Limb (tissue), 2 donors: ENCODE data around the gene SAXO2.
A peak's percentile ranks its signal among the peaks of the same experiment; 100 is the strongest.
"Not testable (repeated sequence)": the region's sequence is repeated elsewhere in the genome, so short reads cannot be mapped to it uniquely, and the experiment has no call there.

Source experiments
- DNase-seq, 2 donors: peaks; one replicate each; pipeline ENCODE4 v3.0.0-alpha.2; 2016; ENCODE audit errors: extremely low spot score in 2 of 2

Gene SAXO2

DNA sequence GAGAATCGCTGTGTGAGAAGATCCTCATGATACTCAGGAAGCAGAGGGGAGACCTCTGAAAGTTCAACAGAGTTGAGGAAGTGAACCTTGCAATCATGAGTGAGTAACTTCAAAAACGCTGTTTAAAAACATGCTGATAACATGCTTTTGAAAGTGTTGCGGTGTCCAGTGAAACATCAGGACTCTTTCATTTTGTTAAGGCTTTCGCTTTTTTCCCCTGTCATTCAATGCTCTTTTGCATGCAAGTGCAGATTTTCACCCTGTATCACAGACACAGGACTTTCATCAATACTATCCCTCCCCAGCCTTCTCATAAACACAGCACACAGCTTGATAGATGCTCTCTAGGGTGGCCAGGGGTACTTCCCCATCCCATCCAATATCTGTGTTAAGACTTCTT, 23.9 kb downstream of the SAXO2 start:
- not testable (repeated sequence) for DNase-seq

- not testable (repeated sequence) for DNase-seq
These were observed 25.6 kb downstream of the SAXO2 start for GRCh38 chr15:82288202-82288601.

- no peak for DNase-seq
These were observed 29.7 kb downstream of the SAXO2 start for GRCh38 chr15:82292271-82292670.

- no peak for DNase-seq
These were observed 31.6 kb downstream of the SAXO2 start for GRCh38 chr15:82294061-82294690.

GRCh38 chr15:82297546-82297945, 34.9 kb downstream of the SAXO2 start:
- no peak for DNase-seq

DNA sequence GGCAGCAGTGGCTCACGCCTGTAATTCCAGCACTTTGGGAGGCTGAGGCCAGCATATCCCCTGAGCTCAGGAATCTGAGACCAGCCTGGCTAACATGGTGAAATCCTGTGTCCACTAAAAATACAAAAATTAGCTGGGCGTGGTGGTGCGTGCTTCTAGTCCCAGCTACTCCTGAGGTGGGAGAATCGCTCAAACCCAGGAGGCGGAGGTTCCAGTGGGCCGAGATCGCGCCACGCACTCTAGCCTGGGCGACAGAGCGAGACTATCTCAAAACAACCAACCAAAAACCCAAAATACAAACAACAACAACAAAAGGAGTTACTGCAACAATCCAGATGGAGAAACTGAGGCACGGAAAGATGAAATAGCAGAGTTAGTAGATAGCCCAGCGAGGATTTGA, 35.4 kb downstream of the SAXO2 start:
- no peak for DNase-seq

GRCh38 chr15:82298520-82298919, 35.9 kb downstream of the SAXO2 start:
- DNase-seq: peak in 1 of 2 donors; percentile 62

DNA sequence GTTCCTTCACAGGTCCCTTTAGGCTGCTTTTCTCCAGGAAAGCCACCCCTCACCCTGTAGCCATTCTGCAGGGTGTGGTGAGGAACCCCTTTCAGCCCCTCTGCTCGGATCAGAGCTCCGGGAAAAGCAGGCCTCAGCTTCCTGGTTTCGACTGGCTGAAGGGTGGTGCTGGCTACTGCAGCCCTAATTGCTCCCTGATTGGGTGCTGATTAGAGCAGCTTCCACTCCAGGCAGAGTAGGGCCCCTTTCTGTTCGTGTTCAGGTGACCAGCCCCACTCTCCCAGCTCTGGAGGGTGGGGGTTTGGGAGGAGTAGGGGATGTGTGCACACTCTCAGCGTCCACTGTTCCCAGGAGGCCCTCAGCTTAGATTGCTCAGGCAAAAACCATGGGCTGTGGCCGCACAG, 36.9 kb downstream of the SAXO2 start:
- not testable (repeated sequence) for DNase-seq

GRCh38 chr15:82300326-82300725, 37.7 kb downstream of the SAXO2 start:
- DNase-seq: not testable (repeated sequence)

- no peak for DNase-seq
These were observed 38.3 kb downstream of the SAXO2 start for GRCh38 chr15:82300883-82301282.

DNA sequence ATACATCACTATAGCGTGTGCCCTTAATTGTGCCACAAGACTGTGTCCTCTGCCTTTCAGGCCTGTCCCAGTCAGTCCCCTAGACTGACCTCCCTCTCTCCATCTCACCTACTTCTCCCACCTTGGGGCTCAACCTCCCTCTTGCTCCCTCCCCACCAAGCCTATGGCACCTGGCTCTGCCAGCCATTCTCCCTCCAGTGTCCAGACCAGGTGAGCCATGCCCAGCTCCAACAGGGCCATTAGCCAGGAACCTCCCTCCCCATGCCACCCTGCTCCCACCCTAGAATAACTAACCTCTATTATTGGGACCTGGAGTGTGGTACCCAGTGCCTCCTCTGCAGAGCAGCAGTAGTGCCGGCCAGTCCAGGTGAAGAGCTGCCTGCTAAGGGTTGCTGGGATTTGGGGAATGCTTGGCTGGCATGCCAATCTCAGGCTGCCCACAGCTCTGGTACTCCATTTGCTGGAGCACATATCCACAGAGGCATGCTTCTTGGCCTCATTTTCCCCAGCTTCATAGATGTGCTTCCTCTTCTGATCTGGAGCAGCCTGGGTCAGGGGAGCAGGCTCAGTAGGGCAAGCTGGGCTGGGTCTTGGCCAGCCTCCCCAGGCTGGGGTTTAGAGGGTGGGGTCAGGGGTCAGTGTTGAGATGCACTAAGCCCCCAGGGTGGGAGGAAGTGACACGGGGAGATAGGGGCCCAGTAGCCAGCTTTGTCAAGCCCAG, 38.8 kb downstream of the SAXO2 start:
- DNase-seq: no peak

DNA sequence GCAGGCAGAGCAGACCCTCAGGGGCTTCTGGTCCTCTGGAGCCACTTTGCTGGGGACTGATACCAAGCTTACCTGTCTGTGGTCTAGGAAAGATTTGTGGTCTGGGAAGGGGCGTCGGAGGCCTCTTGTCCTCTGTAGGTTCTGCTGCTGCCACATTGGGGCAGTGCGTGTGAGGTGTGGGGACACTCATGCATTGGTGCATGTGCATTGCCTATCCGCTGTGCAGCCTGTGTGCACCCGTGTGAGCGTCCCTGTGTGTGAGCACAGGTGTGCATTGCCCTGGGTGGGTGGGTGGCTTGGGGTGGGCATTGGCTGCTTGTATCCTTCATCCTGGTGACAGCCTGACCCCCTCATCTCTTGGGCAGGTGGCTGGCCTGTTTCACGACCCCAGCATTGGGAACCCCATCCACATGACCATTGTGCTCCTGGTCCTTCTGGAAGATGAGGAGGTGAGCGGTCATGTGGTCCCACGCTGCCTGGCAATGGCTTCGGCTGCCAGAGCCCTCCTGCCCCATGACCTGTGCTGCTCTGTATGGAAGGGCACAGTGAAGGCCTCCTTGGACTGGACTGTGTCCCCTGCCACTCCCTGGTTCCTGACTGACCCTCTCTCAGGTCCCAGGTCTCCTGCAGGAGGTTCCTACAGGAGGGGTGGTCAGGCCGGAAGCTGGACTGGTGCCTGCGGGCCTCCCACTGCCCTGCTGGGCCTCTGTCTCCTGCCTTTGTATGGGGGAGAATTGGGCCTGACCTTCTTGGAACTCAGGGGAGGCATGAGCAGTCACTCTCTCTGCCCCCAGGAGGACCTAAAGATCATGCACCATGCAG, 41.5 kb downstream of the SAXO2 start:
- DNase-seq: no peak

DNA sequence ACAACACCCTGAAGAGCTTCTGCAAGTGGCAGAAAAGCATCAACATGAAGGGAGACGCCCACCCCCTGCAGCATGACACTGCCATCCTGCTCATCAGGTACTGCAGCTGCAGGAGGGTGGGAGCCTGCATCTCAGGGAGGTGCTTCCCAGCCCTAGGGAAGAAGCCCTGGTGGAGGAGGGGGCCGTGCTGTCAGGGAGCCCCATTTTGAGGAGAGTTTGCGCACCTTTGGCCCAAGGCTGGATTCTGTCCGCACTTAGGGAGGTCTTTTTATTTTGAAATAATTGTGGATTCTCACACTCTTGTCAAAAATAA, 42.1 kb downstream of the SAXO2 start:
- DNase-seq: no peak

DNA sequence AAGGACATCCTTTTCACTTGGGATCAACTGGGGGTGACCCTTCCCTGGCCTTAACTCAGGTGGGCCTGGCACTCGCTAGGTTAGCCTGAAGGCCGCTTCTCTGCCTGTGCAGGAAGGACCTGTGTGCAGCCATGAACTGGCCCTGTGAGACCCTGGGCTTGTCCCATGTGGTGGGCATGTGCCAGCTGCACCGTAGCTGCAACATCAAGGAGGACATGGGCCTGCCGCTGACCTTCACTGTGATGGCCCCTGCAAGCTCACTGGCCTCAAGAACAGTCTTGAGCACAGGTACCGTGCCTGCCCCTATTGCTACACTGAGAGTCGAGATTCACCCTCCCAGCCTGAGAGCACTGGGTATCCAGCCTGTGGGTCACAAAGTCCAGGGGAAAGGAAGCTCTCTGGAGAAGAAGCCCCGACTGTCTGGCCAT, 43.0 kb downstream of the SAXO2 start:
- DNase-seq: no peak

DNA sequence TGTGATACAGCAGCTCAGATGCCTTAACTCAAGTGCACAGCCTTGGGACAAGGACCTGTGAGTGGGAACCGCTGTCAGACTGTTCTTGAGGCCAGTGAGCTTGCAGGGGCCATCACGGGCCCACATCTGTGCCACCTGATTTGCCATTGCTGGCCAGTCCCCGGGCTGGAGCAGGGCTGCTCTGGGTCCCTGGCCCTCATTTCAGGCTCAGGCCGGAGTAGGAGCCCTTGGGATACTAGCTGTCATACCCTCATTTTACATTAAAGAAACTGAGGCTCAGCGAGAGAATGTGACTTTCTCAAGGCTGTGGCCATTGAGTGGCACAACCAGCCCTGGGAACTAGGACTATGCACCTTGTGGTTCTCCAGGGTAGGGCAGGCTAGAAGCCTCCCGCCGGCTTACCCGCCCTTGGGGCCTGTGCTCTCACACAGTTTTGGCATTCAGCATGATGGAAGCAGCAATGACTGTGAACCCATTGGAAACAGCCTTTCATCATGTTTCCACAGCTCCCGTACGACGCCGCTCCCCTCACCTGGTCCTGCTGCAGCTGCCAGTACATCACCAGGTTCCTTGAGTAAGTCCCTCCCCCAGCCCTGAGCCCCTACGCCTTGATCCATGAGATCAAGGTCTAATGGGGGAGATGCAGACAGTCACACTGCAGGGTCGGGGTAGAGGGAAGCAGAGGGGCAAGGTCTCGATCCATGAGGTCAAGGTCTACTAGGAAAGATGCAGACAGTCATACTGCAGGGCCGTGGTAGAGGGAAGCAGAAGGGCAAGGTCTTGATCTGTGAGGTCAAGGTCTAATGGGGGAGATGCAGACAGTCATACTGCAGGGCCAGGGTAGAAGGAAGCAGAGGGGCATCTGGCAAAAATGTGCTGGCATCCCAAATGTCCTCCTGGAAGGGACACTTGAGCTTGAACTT, 44.4 kb downstream of the SAXO2 start:
- DNase-seq: no peak

DNA sequence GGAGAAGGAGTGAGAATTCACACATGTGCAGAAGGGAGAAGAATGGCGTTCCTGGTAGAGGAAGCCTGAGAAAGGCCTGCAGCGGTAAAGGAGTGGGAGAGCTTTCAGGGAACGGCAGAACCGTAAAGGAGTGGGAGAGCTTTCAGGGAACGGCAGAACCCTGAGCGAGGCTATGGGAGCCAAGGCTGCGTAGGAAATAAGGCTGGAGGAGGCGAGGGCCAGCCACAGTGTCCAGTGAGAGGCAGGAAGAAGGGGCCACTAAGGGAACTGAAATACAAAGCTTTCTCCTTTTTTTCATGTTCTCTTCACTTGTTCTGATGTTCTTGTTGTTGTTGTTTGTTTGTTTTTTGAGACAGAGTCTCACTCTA, 45.1 kb downstream of the SAXO2 start:
- no peak for DNase-seq

- no peak for DNase-seq
These were observed 47.2 kb downstream of the SAXO2 start for GRCh38 chr15:82309802-82310201.

GRCh38 chr15:82311321-82311720, 48.7 kb downstream of the SAXO2 start:
- not testable (repeated sequence) for DNase-seq

DNA sequence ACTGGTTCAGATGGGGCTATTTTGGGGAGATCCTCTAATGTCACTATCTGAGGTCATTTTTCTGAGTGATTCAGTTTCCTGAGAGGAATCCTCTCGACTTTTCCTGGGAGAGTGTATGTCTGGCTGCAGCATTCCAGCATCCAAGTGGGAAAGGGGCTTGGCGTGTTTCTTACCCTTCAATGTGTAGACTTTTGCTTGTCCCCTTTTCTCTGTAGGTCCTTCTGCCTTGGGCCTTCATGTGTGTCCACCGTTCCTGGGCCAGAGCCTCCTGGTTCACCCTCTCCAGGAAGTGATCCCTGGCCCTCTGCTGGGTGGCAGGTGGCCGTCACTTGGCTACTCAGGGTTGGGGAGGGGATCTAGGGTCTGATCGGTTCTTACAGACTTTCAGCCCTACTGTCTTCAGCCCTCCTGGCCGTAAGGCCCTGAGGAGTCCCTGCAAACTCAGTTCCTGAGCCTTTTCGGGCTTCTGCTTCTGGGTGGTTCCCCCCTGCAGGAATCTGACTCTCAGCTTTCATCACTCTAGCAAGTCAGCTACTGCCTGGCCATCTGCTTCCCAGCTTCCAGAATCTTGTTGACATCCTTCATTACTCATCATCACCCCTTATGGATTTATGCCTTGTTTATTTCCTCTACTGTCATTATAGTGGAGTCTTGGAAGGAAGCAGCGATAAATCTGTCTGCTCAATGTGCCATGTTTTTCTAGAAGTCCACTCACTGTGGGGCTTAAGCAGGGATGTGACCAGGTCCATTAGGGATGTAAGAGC, 50.1 kb downstream of the SAXO2 start:
- DNase-seq: peak; percentile 2 to 12

- DNase-seq: no peak
These were observed 50.8 kb downstream of the SAXO2 start for GRCh38 chr15:82313446-82313845.
